ENCODE results near the gene ZBTB38.

The ZBTB38 gene

DNA sequence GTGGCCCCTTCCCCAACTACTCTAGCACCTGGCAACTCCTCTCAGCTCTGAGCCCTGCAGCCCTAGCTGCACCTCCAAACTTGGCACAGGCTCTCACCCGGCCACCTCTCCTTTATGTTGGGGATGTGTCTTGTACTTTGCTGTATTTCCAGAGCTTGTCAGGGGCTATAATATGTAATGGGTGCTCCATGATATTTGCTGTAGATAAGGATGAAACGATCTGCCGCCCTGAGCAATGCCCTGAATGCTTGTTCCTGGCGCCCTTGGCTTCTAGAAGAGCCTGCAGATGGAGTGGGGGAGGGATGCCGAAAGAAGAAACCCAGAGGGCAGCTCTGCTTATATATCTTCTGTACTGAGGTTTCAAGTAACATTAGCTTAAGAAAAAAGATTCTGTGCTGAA is 35.9 kb upstream of the ZBTB38 start:
- TF ChIP-seq, protein P1, sequence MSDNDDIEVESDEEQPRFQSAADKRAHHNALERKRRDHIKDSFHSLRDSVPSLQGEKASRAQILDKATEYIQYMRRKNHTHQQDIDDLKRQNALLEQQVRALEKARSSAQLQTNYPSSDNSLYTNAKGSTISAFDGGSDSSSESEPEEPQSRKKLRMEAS (IDR thresholded peaks at IDR 0.05; ENCODE audit: low read depth, low read length): no peak
- TF ChIP-seq, protein P2, sequence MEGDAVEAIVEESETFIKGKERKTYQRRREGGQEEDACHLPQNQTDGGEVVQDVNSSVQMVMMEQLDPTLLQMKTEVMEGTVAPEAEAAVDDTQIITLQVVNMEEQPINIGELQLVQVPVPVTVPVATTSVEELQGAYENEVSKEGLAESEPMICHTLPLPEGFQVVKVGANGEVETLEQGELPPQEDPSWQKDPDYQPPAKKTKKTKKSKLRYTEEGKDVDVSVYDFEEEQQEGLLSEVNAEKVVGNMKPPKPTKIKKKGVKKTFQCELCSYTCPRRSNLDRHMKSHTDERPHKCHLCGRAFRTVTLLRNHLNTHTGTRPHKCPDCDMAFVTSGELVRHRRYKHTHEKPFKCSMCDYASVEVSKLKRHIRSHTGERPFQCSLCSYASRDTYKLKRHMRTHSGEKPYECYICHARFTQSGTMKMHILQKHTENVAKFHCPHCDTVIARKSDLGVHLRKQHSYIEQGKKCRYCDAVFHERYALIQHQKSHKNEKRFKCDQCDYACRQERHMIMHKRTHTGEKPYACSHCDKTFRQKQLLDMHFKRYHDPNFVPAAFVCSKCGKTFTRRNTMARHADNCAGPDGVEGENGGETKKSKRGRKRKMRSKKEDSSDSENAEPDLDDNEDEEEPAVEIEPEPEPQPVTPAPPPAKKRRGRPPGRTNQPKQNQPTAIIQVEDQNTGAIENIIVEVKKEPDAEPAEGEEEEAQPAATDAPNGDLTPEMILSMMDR (IDR thresholded peaks at IDR 0.05; ENCODE audit: low read depth, low read length): no peak
- TF ChIP-seq MYC (IDR thresholded peaks at IDR 0.05; ENCODE audit: low read depth, low read length): no peak
- TF ChIP-seq POLR2A (IDR thresholded peaks at IDR 0.05; ENCODE audit: extremely low read depth, insufficient read length): no peak
- DNase-seq (ENCODE audit: low read depth): no peak
- H3K4me3 ChIP-seq (ENCODE audit: low read depth, low read length): no peak overlapping the region

DNA sequence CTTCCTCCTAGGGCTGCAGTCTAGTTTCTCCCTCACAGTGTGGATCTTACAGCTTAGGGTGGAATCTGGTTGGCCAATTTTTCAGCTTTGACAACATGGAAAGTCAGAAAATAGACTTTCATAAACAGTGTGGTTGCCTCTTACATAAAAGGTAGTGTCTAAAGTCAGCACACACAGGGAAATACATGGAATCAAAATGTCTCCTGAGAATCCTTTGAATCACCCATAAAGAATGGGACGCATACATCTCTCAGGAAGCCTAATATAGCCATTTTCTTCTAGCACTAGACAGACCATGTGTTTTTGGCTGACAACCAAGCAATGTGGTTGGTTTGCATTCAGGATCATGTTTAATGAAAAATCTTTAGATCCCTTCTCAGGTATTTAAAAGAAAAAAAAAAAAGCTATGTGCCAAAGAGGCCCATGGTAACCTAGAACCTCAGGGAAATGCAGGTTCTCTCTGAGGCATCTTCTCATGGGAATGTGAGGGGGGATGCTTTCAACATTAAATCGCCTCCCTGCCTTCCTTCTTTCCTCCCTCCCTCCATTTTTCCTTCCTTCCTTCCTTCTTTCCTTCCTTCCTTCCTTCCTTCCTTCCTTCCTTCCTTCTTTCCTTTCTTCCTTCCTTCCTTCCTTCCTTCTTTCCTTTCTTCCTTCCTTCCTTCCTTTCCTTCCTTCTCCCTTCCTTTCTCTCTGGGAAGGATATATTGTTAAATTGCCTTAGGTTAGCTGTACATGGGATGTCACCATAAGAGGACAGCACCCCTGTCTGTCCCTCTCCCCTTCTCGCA is 34.3 kb upstream of the ZBTB38 start:
- no peak overlapping the region for H3K4me3 ChIP-seq (ENCODE audit: low read depth, low read length)
- DNase-seq (ENCODE audit: low read depth): no peak
- no peak for TF ChIP-seq MYC (IDR thresholded peaks at IDR 0.05; ENCODE audit: low read depth, low read length)
- no peak for TF ChIP-seq POLR2A (IDR thresholded peaks at IDR 0.05; ENCODE audit: extremely low read depth, insufficient read length)
- TF ChIP-seq, protein P2 (IDR thresholded peaks at IDR 0.05; ENCODE audit: low read depth, low read length): no peak
- TF ChIP-seq, protein P1 (IDR thresholded peaks at IDR 0.05; ENCODE audit: low read depth, low read length): no peak

DNA sequence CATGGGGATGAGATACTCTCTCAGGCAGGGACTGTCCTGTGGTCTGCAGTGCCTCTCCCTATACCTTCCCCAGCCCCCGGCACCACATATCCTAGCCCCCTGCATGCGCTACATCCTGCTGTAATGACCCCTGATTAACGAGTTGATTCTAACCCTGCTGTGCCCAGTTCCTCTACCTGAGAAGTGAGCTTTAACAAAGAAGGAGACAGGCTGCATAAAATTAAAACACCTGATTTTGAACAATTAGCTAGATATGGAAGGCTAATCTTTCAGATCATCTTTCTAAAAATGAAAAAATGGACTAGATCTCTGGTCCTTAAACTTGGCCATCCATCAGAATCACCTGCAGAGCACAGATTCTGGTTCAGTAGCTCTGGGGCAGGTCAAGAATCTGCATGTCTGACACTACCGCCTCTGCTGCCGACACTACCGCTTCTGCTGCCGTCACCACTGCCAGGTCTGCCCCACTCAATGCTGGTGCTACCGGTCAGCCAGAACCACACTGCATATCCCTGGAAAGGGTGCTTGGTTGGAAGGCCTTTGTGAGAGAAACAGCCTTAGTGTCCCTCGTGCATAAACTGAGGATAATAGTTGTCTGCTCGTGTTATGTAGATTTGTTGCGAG is 33.6 kb upstream of the ZBTB38 start:
- no peak for TF ChIP-seq MYC (IDR thresholded peaks at IDR 0.05; ENCODE audit: low read depth, low read length)
- TF ChIP-seq POLR2A (IDR thresholded peaks at IDR 0.05; ENCODE audit: extremely low read depth, insufficient read length): no peak
- TF ChIP-seq, protein P1 (IDR thresholded peaks at IDR 0.05; ENCODE audit: low read depth, low read length): no peak
- TF ChIP-seq, protein P2 (IDR thresholded peaks at IDR 0.05; ENCODE audit: low read depth, low read length): no peak
- H3K4me3 ChIP-seq (ENCODE audit: low read depth, low read length): no peak overlapping the region
- no peak for DNase-seq (ENCODE audit: low read depth)

DNA sequence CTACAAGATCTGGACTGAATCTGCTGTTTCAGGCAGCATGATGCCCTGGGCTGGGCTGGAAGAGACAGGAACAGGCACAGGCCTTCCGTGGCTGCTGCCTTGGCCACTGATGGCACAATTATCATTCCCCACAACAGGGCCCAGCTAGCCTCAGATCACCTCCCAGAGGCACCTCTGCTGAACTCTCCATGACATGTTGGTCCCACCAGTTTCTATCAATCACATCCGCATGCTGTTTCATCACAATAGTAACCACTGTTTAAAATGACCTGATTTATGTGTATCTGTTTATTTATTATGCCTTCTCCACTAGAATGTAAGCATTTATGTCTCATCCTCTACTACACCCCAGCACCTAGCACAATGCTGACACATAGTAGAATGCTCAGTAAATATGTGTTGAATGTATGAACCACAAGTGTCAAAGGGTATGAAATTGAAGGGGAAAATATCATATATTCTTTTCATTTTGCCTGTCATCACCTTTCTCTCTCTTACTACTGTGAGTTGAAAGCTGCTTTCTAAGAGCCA is 32.7 kb upstream of the ZBTB38 start:
- no peak for DNase-seq (ENCODE audit: low read depth)
- H3K4me3 ChIP-seq (ENCODE audit: low read depth, low read length): no peak overlapping the region
- TF ChIP-seq, protein P1 (IDR thresholded peaks at IDR 0.05; ENCODE audit: low read depth, low read length): no peak

DNA sequence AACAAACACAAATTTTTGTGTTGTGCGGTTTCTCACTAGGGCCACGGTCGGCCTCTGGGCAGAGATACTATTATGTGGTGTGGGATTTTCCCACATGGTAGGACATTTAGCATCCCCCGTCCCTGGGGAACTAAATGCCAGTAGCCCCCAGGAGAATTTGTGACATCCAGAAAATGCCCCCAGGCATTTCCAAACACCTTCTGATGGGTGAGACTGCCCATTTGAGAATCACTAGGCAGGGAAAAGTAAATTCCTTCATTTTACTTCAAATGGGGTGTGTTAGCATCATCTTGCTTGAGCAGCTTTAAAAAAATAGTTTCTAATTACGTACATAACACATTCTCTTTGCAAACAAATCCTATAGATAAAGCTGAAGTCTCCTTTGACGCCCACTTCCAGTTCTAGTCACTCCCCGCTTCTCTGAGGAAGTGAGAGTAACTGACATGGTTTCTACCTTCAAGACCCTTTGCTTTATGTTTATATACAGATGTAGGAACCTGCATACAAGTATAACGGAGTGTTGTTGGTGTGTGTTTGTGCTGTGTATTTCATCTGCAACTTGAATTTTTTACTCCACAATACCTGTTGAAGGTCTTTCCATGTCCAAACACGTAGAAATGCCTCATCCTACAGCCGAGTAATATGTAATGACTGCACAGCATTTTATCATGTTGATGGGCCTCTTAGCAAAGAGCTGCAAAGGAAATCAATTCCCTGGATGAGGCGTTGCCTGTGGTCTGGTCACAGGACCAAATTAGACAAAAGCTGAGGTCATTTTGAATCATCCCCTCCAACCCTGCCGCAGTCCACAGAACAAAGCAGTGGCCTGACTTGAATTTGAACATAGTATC is 31.4 kb upstream of the ZBTB38 start:
- peak; percentile 43 for DNase-seq (ENCODE audit: low read depth)
- TF ChIP-seq, protein P1 (IDR thresholded peaks at IDR 0.05; ENCODE audit: low read depth, low read length): no peak
- TF ChIP-seq MYC (IDR thresholded peaks at IDR 0.05; ENCODE audit: low read depth, low read length) (no peak), POLR2A (IDR thresholded peaks at IDR 0.05; ENCODE audit: extremely low read depth, insufficient read length) (no peak)
- TF ChIP-seq, protein P2 (IDR thresholded peaks at IDR 0.05; ENCODE audit: low read depth, low read length): no peak
- no peak overlapping the region for H3K4me3 ChIP-seq (ENCODE audit: low read depth, low read length)

All from NB4 (cell line).